MM.1S (cell line): ENCODE measurements around the gene TIE1.
A peak's percentile ranks its signal among the peaks of the same experiment; 100 is the strongest.

Experiments used
- DNase-seq: peaks from one replicate; pipeline ENCODE4 v3.0.0-alpha.2; 2015
- H2AFZ ChIP-seq: fragments of 300-600 bp; sonication (generic); 2 replicates; pipeline ENCODE4 v1.6.0; 2016; ENCODE audit warnings: antibody characterized with exemption, low read length
- H3F3A ChIP-seq: fragments of 300-600 bp; sonication (generic); 2 replicates; pipeline ENCODE4 v1.6.1; 2016; ENCODE audit warnings: mild to moderate bottlenecking, antibody characterized with exemption, low read length, moderate library complexity, mixed read lengths; ENCODE audit not compliant: insufficient read depth
- H3K27ac ChIP-seq: fragments of 300-600 bp; sonication (generic); 2 replicates; pipeline ENCODE4 v1.5.1; 2016; ENCODE audit warnings: mild to moderate bottlenecking, low read length
- H3K27me3 ChIP-seq: fragments of 300-600 bp; sonication (generic); replicated peaks from 2 replicates; pipeline ENCODE4 v1.6.0; 2016; ENCODE audit warnings: low read length; ENCODE audit not compliant: insufficient read depth
- H3K36me3 ChIP-seq: fragments of 300-600 bp; sonication (generic); replicated peaks from 2 replicates; pipeline ENCODE4 v1.6.1; 2016; ENCODE audit warnings: mild to moderate bottlenecking, low read length, mixed read lengths; ENCODE audit not compliant: insufficient read depth
- H3K4me1 ChIP-seq: fragments of 300-600 bp; sonication (generic); 2 replicates; pipeline ENCODE4 v1.6.1; 2016; ENCODE audit warnings: low read length, mixed read lengths
- H3K4me2 ChIP-seq: fragments of 300-600 bp; sonication (generic); 2 replicates; pipeline ENCODE4 v1.6.0; 2016; ENCODE audit warnings: low read depth, low read length
- H3K4me3 ChIP-seq: fragments of 300-600 bp; sonication (generic); 2 replicates; pipeline ENCODE4 v1.5.1; 2016; ENCODE audit warnings: low read length, mixed read lengths
- H3K79me2 ChIP-seq: fragments of 300-600 bp; sonication (generic); 2 replicates; pipeline ENCODE4 v1.6.1; 2016; ENCODE audit warnings: mixed run types, low read length, mixed read lengths
- H3K9ac ChIP-seq: fragments of 300-600 bp; sonication (generic); 2 replicates; pipeline ENCODE4 v1.6.1; 2016; ENCODE audit warnings: low read length, mixed read lengths
- H3K9me2 ChIP-seq: fragments of 300-600 bp; sonication (generic); replicated peaks from 2 replicates; pipeline ENCODE4 v1.6.1; 2016; ENCODE audit warnings: mild to moderate bottlenecking, low read length, mixed read lengths; ENCODE audit not compliant: insufficient read depth
- H3K9me3 ChIP-seq: fragments of 300-600 bp; sonication (generic); replicated peaks from 2 replicates; pipeline ENCODE4 v1.6.1; 2016; ENCODE audit warnings: mild to moderate bottlenecking, low read length, mixed read lengths; ENCODE audit not compliant: insufficient read depth
- H4K20me1 ChIP-seq: fragments of 300-600 bp; sonication (generic); 2 replicates; pipeline ENCODE4 v1.6.1; 2016; ENCODE audit warnings: mild to moderate bottlenecking, low read length, moderate library complexity, mixed read lengths; ENCODE audit not compliant: insufficient read depth
- CTCF ChIP-seq: fragments of 300-600 bp; sonication (generic); IDR thresholded peaks from 2 replicates; pipeline ENCODE4 v1.5.1; 2016; ENCODE audit warnings: antibody characterized with exemption, low read length, mixed read lengths
- EZH2 ChIP-seq: fragments of 300-600 bp; sonication (generic); optimal IDR thresholded peaks from 2 replicates; pipeline ENCODE3; 2017; ENCODE audit warnings: low read depth, mild to moderate bottlenecking, antibody characterized with exemption, low read length, mixed read lengths
- EZH2phosphoT487 ChIP-seq: fragments of 300-600 bp; sonication (generic); IDR thresholded peaks from 2 replicates; pipeline ENCODE4 v1.6.1; 2018; ENCODE audit warnings: antibody characterized with exemption, low read length

Gene TIE1

DNA sequence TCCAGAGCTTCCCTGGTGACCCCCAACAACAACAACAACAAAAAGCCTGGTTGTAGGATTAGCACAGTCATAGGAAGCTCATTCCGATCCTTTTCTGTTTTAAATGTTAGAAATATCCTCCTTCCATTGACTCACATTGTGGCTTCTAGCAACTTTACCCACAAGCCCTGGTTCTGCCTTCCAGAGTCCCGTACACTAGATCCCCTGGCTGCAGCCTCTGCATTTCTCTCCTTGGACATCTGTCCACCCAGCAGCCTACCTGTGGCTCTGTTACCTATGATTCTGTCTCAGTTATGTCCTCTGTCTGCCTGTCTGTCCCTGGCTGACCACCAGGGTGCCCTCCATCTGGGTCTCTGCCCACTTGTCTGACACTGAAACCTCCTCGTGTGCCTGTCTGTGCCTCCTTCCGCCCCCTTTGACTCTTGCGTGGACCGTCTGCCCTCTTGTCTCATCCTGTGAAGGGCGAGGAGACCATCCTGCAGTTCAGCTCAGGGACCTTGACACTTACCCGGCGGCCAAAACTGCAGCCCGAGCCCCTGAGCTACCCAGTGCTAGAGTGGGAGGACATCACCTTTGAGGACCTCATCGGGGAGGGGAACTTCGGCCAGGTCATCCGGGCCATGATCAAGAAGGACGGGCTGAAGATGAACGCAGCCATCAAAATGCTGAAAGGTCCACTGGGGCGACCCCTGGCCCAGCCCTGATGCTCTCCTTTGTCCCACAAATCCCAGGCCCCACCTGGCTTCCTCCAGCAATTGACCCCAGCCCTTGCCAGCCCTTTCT, 16.1 kb downstream of the TIE1 start:
- no peaks in the 10 kb centered on the region for H4K20me1 ChIP-seq
- DNase-seq = no peak
- no peak overlapping the region for H3K27ac ChIP-seq
- no peaks in the 10 kb centered on the region for H3K79me2 ChIP-seq
- 0 out of 2 replicates have a peak, but pooled peaks cover 3% of the 10 kb centered on the region for H3K27me3 ChIP-seq
- no peaks in the 10 kb centered on the region for H3F3A ChIP-seq
- TF ChIP-seq CTCF = 0 out of 2 replicates have a peak, but pooled peaks have one; percentile 6
- no peak for TF ChIP-seq EZH2
- no peaks in the 10 kb centered on the region for H3K9me2 ChIP-seq
- no peak overlapping the region for H3K4me2 ChIP-seq
- H3K9me3 ChIP-seq = no peaks in the 10 kb centered on the region
- no peak overlapping the region for H2AFZ ChIP-seq
- H3K9ac ChIP-seq = no peak overlapping the region
- no peak overlapping the region for H3K4me3 ChIP-seq
- H3K36me3 ChIP-seq = no peaks in the 10 kb centered on the region
- H3K4me1 ChIP-seq = no peaks in the 10 kb centered on the region

DNA sequence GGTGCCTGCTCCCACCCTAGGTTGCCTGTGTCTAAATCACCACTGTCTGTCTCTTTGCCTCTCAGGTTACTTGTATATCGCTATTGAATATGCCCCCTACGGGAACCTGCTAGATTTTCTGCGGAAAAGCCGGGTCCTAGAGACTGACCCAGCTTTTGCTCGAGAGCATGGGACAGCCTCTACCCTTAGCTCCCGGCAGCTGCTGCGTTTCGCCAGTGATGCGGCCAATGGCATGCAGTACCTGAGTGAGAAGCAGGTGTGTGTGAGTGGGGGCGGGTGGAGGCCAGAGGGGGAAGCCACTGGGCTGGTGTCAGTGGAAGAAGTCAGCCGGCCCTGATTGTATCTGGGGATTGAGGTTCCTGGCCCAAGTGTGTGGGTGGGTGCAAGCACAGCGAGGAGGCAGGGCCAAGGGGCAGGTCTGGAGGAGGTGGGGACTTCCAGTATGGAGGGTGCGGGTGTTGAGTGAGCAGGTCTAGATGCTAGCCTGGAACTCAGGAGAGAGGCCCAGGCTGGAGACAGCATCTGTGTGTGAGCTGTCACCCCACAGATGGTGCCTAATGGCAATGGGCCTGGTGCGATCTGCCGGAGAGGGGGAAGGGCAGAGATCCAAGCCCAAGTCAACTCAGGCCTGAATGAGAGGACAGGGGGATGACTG, 17.2 kb downstream of the TIE1 start:
- H3F3A ChIP-seq = no peaks in the 10 kb centered on the region
- no peaks in the 10 kb centered on the region for H3K9me2 ChIP-seq
- no peaks in the 10 kb centered on the region for H4K20me1 ChIP-seq
- DNase-seq = no peak
- H3K9me3 ChIP-seq = no peaks in the 10 kb centered on the region
- TF ChIP-seq CTCF (no peak), EZH2phosphoT487 (no peak), EZH2 (no peak)
- no peaks in the 10 kb centered on the region for H3K36me3 ChIP-seq
- H3K4me3 ChIP-seq = no peak overlapping the region
- no peak overlapping the region for H3K27ac ChIP-seq
- H2AFZ ChIP-seq = no peak overlapping the region
- no peaks in the 10 kb centered on the region for H3K27me3 ChIP-seq
- H3K4me2 ChIP-seq = no peak overlapping the region
- H3K9ac ChIP-seq = no peak overlapping the region
- H3K4me1 ChIP-seq = no peaks in the 10 kb centered on the region
- no peaks in the 10 kb centered on the region for H3K79me2 ChIP-seq

DNA sequence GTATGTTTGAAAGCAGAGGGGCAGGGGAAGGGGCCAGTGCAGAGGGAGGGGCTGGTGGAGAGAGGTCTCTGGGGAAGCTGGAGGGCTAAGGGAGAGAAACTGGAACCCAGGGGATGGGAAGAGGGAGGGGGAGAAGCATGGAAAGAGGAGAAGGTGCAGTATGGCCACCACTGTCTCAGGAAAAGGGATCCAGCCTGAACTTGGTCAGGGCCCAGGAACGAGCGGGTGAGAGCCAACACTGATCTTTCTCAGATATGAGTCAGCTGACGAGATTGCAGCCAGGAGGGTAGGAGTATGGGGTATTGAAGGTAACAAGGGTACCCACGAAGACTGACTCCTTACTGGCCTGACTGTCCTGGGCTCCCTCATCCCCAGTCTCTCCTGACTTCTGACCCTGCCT, 18.0 kb downstream of the TIE1 start:
- no peaks in the 10 kb centered on the region for H3K27me3 ChIP-seq
- no peaks in the 10 kb centered on the region for H3K4me1 ChIP-seq
- H3K79me2 ChIP-seq = no peaks in the 10 kb centered on the region
- no peaks in the 10 kb centered on the region for H3F3A ChIP-seq
- H4K20me1 ChIP-seq = no peaks in the 10 kb centered on the region
- no peak for TF ChIP-seq CTCF
- TF ChIP-seq EZH2phosphoT487 = no peak
- no peak for TF ChIP-seq EZH2
- no peak for DNase-seq
- no peaks in the 10 kb centered on the region for H3K9me3 ChIP-seq
- H3K9me2 ChIP-seq = no peaks in the 10 kb centered on the region
- H3K9ac ChIP-seq = no peak overlapping the region
- no peak overlapping the region for H3K4me2 ChIP-seq
- H3K36me3 ChIP-seq = no peaks in the 10 kb centered on the region
- no peak overlapping the region for H3K4me3 ChIP-seq
- H3K27ac ChIP-seq = no peak overlapping the region
- no peak overlapping the region for H2AFZ ChIP-seq
